Measurements from ENCODE around the gene ACOXL.
A peak's percentile ranks its signal among the peaks of the same experiment; 100 is the strongest.

Gene ACOXL

DNA sequence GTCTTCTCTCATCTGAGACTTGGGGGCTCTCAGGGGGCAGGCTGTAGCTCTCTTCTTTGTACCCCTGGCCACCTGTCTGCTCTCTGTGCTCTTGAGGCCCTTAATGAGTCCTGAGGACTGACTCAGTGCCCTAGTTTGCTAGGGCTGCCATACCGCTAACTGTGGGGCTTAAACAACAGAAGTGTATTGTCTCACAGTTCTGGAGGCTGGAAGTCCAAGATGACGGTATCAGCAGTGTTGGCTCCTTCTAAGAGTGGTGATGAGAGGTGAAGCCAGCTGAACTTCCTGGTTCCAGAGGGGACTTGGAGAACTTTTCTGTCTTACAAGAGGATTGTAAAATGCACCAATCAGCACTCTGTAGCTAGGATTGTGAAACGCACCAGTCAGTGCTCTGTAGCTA is 67.0 kb downstream of the ACOXL start:
- no peak for DNase-seq

DNA sequence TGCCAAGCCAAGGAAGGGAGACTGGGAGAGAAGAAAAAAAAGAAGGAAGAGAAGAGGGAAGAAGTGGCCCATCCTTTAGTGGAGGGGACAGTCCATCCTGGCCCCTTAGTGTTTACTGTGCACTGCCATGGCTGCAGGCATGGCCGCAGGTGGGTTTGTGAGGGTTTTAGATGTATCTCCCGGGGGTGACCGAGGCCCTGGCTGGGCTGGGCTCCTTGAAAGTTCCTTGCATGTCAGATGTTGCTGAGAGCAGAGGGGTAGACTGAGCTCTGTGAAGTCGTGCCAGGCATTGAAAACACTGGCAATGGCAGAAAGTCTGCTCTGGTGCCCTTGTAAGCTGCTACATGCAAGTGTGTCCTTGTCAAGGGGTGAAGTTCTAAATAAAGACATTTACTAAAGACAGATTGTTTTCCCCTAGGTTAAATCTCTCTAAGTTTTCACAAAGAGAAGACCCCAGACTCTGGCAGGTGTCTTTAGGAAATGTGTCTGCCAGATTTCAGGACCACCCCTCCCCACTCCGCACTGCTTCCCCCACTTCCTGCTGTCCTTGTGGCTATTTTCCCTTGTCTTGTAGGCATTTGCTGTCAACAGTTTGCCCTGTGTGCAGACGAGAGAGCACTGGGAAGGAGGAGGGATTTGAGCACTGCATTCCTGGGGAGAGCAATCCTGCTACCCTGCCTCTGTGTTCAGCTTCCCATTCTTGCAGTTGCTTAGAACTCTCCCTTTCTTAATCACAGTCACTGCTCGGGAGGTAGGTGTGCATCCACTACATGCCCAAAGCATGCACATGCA is 68.4 kb downstream of the ACOXL start:
- DNase-seq = no peak

DNA sequence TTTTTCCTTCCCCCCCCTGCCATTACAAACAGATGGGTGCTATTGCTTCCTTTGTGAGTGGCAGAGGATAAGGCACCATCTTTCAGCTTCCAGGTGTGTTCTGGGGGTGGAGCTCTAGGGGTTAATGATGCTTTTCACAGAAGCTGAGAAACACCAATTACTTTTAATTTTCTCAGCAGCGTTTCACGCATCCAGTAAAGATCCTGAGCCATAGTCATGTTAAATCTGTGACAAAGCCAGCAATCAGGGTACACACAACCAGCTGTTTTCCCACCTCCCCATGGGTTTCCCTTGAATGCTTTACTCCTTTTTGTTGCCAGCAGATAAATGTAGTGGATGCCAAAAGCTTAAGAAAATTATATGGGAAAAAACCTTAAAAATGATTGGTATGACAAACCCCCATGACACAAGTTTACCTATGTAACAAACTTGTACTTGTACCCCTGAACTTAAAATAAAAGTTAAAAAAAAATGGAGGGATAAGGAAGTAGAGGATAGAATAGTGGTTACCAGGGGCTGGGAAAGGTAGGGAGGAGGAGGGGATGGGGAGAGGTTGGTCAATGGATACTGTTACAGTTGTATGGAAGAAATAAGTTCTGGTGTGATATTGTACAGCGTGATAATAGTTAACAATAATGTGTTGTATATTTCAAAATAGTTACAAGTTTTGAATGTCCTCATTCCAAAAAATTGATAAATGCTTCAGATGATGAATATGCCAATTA is 70.0 kb downstream of the ACOXL start:
- no peak for DNase-seq

DNA sequence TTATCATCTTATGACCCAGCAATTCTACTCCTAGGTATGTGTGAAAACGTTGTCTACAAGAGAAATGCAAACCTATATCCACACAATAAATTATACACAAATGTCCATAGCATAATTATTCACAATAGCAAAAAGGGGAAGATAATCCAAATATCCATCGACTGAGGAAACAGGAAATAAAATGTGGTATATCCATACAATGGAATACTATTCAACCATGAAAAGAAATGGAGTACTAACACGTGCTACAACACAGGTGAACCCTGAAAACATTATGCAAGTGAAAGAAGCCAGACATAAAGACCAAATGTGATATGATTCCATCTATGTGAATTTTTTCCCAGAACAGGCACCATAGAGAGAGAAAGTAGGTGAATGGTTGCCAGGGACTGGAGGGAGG is 72.1 kb downstream of the ACOXL start:
- DNase-seq = no peak

DNA sequence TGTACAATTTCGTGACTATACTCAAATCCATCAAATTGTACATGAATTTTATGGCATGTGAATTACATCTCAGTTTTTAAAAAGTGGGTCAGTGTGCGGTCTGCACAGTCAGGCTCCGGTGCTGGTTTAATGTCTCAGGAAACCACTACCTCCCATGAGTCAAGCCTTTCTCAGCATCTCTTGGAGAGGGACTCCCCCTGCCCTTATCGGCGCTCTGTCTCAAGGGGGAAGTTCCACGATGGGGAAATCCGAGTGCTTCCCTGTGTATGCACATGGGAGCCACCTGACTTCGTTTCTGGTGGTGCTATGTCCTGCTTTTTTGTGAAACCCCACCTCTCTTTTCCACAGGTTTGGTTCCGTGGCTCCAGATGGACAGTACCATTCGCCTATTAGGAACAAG is 72.5 kb downstream of the ACOXL start:
- no peak for DNase-seq

DNA sequence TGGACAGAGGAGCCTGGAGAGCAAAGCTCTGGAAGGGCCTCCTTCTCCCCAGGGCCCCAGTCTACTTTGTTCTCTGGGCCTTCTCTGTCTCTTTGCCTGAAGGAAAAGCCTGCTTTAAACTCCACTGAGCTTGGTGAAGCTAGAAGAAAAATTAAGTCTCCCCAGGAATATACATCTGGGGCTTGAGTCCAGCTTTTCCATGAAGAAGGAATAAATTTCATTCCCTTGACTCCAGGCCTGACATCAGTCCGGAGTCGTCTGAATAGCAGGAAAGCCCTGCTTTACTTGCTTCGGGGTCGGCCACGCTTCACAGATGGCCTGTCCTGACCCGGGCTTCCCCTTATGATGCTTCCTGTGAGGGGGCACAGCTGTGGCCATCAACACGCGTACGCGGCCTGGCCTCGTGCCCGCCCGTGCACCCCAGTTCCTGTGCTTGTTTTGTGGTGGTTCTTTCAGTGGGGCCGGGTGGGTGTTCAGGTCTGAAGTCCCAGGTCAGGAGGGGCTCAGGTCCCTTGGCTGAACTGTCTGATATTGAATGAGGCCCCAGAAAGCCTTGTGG is 73.6 kb downstream of the ACOXL start:
- DNase-seq = no peak

DNA sequence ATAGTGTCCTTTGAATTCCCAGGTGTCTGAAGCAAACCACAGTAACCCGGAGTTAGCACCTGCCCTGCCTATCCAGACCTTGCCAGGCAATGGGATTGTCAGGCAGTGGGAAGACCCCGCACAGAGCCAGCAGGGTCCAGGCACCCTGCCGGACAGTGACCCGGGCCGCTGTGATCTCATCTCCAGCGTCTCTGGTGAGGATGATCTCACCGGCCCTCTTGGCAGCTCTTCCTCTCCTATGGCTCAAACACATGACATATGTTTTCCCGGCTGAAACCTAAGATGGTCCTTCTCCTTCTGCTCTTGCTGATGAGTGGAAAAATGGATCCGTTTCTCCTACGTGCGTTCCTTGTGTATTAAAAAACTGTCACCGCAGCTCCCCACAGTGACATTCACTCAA is 75.1 kb downstream of the ACOXL start:
- no peak for DNase-seq

DNA sequence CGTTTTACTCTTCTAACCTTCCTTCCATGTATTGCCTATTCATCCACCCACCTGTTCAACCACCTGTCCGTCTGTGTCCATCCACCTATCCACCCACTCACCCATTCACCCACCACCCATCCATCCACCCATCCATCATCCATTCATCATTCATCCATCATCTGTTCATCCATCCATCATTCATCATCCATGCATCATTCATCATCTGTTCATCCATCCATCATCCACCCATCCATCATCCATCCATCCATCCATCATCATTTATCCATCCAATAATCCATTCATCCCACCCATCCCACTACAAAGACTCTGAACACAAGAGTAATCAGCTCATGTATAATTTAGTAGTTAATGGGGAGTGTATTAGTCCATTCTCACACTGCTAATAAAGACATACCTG is 78.0 kb downstream of the ACOXL start:
- no peak for DNase-seq

DNA sequence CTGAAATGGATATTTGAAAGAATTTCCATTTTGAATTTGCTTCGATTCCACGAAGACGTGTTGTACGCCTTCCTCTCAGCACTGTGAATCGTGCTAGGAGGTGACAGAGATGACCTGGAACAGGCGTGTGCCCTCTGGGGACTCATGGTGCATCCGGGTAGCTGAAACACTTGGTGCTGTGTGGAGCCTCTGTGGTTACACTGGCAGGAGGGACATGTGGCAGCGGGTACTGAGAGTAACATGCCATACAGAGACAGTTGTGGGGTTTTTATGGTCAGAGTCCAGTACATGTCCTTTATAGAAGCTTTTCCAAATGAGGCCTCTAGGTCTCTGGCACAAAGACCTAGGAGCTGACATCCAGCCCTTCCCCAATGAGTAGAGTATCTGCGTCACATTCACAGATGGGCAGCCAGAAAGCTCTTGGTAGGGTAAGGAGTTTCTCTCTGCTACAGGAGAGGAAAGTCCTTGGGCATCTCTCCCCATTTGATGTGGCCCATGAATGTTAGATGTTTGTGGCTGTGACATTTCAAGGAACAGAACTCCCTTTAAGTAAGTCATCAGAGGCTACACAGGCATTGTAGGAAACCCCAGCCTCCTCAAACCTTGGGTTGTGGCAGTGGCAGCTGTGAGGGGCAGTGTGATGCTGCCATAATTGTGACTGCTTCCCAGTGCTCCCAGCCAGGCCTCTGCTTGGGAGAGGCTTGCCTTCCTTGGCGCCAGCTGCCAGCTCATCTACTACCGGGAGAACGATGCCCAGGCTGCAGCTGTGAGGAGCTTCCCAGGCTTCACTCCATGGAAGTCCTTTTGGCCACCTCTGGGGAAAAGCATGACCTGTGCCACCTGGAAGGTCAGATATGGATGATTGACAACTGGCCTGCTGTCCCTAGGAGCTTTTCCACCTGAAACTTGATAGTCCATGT is 80.6 kb downstream of the ACOXL start:
- DNase-seq = no peak

DNA sequence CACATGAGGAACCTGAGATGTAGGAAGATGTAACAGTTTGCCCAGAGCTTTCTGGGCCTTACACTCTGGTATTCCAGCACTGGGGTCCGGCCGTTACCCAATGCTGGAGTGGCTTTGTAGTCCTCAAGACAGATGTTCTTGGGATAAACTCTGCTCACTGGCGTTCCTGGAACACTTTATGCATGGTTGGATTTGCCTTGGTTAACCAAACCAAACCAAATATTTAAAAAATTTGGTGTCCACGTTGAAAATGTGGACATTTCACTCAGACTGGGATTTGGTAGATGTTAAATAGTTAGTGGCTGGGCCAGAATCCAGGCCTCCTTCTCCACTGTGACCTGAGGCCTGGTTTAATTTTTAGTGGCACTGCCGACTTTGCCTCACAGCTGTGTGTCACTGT is 81.5 kb downstream of the ACOXL start:
- no peak for DNase-seq

DNA sequence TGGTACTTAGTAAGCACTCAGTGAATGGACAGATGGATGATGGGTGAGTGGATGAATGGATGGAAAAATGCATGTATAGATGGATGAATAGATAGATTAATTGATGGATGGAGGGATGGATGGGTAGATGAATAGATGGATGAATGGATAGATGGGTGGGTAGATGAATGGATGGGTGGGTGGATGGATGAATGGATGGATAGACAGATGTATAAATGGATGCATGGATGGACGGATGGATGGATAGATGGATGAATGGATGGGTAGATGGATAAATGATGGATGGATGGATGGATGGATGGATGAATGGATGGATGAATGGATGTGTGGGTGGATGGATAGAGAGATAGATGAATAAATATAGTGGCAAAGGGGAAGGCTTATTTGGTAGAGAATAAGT is 83.6 kb downstream of the ACOXL start:
- DNase-seq = no peak

DNA sequence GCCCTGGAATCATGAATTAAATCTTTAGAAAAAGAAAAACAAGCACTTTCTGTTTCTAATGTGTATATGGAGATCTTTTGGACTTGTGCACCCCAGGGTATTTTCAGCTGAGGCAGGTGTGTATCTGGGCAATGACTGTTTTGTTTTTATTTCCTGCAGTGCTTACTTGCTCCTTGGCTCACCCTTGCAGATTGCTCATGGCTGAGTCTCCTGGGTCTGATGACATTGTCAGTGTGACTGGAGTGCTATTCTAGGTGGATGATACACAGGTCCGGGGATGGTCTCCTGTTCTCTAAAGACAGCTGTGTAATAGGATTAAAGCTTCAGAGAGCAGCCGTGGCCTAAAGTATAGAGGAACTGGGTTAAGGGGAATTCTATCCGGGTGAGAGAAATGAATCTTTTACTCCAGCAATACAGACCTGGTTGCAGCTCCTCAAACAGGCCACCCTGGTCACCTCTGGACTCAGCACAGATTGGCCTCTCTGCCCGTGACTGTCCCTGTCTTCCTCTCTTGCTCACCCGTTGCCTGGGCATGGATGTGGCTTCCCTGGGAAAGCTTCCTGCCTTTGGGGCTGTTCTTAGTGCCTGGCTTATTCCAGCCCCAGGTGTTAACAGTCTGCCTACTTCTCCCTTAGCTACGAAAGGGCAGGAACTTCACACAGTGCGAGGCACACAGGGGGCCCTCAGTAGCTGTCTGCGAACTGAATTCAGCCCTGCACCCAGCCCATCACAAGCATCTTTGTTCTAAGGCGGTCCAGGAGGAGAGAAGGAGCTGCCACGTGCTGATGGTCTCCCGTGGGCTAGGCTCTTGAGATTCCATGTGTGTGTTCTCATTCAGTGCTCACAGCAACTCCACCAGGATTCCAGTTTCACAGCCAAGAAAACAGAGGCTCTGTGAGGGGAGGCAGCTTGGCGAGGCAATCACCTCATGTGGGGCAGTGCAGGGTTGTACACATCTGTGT is 84.3 kb downstream of the ACOXL start:
- no peak for DNase-seq

DNA sequence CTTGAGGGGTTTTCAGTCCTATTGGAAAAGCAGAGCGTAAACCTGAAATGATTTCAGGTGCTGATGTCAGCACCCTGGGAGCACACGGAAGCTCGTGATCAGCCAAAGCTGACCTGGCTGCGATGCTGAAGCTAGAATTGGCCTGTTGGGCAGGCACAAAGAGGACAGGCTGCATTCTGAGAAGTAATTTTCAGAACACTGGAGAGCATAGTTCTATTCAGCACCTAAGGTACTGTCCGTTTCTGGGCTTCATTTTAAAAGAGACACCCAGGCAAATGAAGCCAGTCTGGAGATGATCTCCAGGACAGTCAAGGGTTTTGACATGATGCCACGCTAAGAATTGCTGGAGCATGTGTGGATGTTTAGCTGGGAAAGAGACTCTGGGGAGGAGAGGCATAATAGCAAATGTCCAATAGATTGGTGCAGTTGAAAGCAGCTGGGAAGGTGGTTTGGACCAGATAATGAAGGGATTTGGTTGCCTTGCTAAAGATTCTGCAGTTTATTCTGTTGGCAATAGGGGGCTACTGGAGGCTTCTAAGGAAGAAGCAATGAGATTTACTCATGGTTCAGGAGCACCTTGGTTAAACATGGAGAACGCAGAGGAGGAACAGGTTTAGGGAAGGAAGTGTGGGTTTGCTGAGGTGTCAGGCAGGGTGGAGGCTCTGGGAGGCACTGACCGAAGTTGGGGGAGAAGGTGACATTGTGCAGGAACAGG is 86.6 kb downstream of the ACOXL start:
- DNase-seq = peak; percentile 12

DNA sequence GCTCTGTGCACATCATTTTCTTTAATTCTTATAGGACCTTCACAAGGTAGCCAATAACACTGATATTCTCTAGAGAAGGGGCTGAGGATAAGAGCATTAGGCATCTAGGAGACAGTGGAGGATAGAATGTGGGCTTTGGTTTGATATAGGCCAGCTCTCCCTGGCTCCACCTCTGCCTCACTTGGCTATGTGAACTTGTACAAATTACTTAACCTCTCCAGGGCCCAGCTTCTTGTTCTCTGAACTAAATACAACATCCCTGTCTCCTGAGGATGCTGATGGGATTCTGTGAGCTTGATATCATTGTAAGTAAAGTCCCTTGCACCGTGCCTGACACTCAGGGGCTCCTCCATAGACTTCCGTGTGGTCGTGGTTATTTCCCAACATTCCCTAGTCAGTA is 87.3 kb downstream of the ACOXL start:
- DNase-seq = no peak

DNA sequence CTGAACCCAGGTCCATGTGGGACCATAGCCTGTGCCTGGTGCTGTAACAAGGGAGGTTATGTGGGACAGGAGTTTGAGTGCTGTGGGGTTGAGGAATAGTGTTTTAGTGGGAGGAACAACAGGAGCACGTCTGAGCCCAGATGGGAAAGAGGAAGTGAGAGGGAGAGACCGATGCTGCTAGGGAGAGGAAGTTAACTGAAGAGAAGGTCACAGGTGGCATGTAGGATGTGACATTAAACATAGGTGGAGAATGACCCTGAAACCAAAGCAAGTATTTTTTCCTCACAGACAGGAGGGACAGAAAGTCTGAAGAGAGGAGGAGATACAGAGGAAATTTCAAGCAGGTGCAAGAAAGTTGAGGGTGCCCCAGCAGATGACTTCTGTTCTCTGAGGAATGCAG is 87.8 kb downstream of the ACOXL start:
- DNase-seq = peak; percentile 7

DNA sequence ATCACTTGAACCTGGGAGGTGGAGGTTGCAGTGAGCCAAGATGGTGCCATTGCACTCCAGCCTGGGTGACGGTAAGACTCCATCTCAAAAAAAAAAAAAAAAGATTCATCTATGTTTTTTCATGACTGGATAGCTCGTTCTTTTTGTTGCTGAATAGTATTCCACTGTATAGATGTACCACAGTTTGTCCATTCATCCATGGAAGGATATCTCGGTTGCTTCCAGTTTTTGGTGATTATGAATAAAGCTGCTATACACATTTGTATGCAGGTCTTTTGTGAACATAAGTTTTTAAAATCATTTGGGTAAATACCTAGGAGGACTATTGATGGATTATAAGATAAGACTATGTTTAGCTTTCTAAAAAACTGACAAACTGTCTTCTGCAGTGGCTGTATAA is 90.8 kb downstream of the ACOXL start:
- DNase-seq = no peak

DNA sequence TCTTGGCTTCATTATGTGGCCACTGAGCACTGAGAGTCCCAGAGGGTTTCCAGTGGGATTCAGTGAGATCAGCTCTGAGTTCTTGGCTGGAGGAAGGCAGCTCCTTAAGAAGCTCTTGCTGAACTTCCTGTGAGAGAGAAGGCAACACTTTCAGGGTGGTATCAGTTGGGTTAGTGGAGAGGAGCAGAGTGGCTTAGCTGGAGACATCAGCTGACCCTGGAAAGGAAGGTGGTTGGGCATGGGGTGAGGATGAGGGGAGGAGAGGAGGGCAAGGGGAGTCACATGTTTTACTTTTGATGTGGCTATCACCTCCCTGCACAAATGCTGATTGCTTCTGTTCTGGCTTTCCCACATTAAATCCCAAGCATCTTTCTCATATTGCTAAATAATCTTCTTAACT is 95.1 kb downstream of the ACOXL start:
- DNase-seq = no peak

DNA sequence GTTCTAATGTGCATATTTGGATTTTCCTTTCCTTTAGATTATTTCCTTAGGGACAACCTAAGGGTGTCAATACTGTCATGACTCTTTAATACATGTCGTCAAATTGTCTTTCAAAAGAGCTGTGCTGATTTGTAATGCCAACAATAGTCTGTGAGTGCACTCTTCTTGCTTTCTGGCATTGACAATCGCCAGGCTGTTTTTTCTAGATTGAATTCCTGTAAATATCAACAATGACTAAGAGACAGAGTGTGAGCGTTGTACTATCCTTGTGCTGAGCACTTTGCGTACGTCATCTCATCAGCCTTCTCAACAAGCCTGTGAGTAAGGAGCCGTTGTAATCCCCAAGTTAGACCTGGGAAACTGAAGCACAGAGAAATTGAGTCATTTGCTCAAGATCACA is 96.0 kb downstream of the ACOXL start:
- DNase-seq = no peak

DNA sequence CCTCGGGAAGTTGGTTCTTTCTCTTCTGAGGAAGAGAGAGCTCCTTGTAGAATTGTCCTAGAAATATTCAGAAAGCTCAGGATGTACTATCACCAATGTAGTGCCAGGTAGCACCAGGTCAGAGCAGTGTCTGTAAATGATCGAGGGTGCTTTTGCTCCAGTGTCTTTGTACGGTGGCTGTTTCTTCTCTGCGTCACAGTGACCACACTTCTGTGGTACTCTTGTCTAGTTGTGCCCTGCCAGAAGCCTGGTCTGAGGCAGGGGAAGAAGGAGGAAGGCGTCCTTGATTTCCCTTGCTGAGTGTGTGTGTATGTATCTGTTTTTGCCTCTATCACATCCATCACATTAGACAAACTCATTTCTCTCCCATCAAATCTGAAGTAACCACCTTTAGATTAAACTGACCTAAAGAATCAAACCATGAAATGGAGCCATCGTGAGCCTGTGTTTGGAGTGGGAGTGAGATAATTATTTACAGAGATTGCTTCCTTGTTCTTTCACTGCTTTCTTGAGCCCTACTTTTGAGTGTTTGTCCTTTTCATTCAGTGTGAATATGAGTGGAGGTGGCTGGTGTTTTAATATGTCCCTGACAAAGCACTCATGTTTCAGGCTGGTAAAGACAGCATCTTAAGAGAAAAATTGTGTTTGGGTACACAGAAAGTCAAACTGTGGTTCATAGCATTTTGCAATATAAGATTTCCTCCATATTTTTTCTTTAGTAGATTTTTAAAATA is 97.2 kb downstream of the ACOXL start:
- no peak for DNase-seq

DNA sequence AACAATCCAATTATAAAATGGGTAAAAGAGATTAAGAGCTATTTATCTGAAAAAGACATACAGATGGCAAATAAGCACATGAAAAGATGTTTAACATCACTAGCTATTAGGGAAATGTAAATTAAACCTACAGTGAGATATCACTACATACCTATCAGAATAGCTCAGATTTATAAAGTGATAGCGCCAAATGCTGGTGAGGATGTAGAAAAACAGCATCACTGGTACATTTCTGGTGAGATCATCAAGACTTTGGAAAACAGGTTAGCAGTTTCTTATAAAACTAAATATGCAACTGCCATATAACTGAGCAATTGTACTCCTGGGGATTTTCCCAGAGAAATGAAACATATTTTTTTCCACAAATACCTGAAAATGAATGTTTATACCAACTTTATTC is 100.4 kb downstream of the ACOXL start:
- DNase-seq = no peak

Data from OCI-M1 (cell line).